ENCODE data around the gene HLA-DPB1. TPM values are rescaled to one million over a fixed set of nuclear protein-coding genes. Genes with fewer than 3 reads are reported as not detected.

HLA-DPB1 gene
- total RNA-seq, 1 donor from 2014 or later: 10.5 TPM

Other genes with a start within 250 kb of the HLA-DPB1 start
- 23.1 TPM for gene TAP2, start 237.3 kb upstream of the HLA-DPB1 start, total RNA-seq
- gene PSMB8, start 231.9 kb upstream of the HLA-DPB1 start, total RNA-seq: 33.0 TPM
- 26.0 TPM for gene TAP1, start 222.3 kb upstream of the HLA-DPB1 start, total RNA-seq
- 11.7 TPM for gene PSMB9, start 221.8 kb upstream of the HLA-DPB1 start, total RNA-seq
- gene HLA-DMB, start 135.0 kb upstream of the HLA-DPB1 start, total RNA-seq: 5.5 TPM
- 16.2 TPM for gene HLA-DMA, start 122.9 kb upstream of the HLA-DPB1 start, total RNA-seq
- 99.3 TPM for gene BRD2, start 107.4 kb upstream of the HLA-DPB1 start, total RNA-seq
- 1.4 TPM for gene HLA-DOA, start 66.4 kb upstream of the HLA-DPB1 start, total RNA-seq
- 12.7 TPM for gene HLA-DPA1, start 2.3 kb upstream of the HLA-DPB1 start, total RNA-seq
- gene COL11A2, start 116.5 kb downstream of the HLA-DPB1 start, total RNA-seq: 0.32 TPM
- gene RXRB, start 124.7 kb downstream of the HLA-DPB1 start, total RNA-seq: 19.6 TPM
- gene SLC39A7, start 124.9 kb downstream of the HLA-DPB1 start, total RNA-seq: 31.1 TPM
- 27.3 TPM for gene HSD17B8, start 128.7 kb downstream of the HLA-DPB1 start, total RNA-seq
- 27.0 TPM for gene RING1, start 132.5 kb downstream of the HLA-DPB1 start, total RNA-seq
- gene VPS52, start 195.9 kb downstream of the HLA-DPB1 start, total RNA-seq: 38.8 TPM
- 3,499 TPM for gene RPS18, start 196.1 kb downstream of the HLA-DPB1 start, total RNA-seq
- 16.9 TPM for gene B3GALT4, start 201.1 kb downstream of the HLA-DPB1 start, total RNA-seq
- gene WDR46, start 213.2 kb downstream of the HLA-DPB1 start, total RNA-seq: 31.5 TPM
- gene PFDN6, start 213.6 kb downstream of the HLA-DPB1 start, total RNA-seq: 39.9 TPM
- gene RGL2, start 223.0 kb downstream of the HLA-DPB1 start, total RNA-seq: 55.8 TPM
- gene TAPBP, start 238.1 kb downstream of the HLA-DPB1 start, total RNA-seq: 63.5 TPM
- gene ZBTB22, start 241.8 kb downstream of the HLA-DPB1 start, total RNA-seq: 10.6 TPM
- 28.1 TPM for gene DAXX, start 247.0 kb downstream of the HLA-DPB1 start, total RNA-seq

All from esophagus mucosa (tissue), 1 donor.